SK-N-SH (cell line): ENCODE data around the gene NIPA2. TPM values are rescaled to one million over a fixed set of nuclear protein-coding genes. Genes with fewer than 3 reads are reported as not detected.

Experiments used
- CTCF ChIA-PET: fragments of 300-600, 350-600 bp; formaldehyde crosslinking; extraction: SDS; loops from one replicate; lab custom pipeline; 2021; lab: Yijun Ruan, JAX
- POLR2A ChIA-PET: fragments of 350-600 bp; sonication (Branson Sonifier 250); formaldehyde crosslinking; extraction: SDS; loops from one replicate; lab custom pipeline; 2020; ENCODE audit warnings: antibody characterized with exemption, inconsistent platforms; lab: Yijun Ruan, JAX
- DNase-seq: peaks from one replicate; pipeline ENCODE4 v3.0.0; 2012
- H2AFZ ChIP-seq: fragments of 200-600 bp; sonication (generic); 2 replicates; pipeline ENCODE4 v1.8.1; 2016; ENCODE audit warnings: antibody characterized with exemption, mild to moderate bottlenecking, low read depth
- H3F3A ChIP-seq: fragments of 200-600 bp; sonication (generic); replicated peaks from 2 replicates; pipeline ENCODE3; 2016; ENCODE audit warnings: antibody characterized with exemption, mild to moderate bottlenecking; ENCODE audit not compliant: insufficient read depth
- H3K27ac ChIP-seq, 2 experiments: fragments of 200-500 bp in 1 of 2; fragments of 200-600 bp in 1 of 2; sonication (Bioruptor generic) in 1 of 2; sonication (generic), shearing (Covaris generic) in 1 of 2; 2 replicates each; pipeline versions ENCODE4 v1.5.1 to v1.6.1; 2014 to 2016; ENCODE audit warnings: low read depth in 2 of 2, inconsistent platforms in 1 of 2, low read length in 1 of 2, mild to moderate bottlenecking in 1 of 2, mixed read lengths in 1 of 2
- H3K27me3 ChIP-seq: fragments of 200-600 bp; sonication (generic), shearing (Covaris generic); 2 replicates; pipeline ENCODE4 v1.6.1; 2016; ENCODE audit warnings: mixed run types; ENCODE audit not compliant: insufficient read depth
- H3K36me3 ChIP-seq, 2 experiments: fragments of 200-500 bp in 1 of 2; fragments of 200-600 bp in 1 of 2; sonication (Bioruptor generic) in 1 of 2; sonication (generic) in 1 of 2; replicated peaks in 1 of 2; 2 replicates each; pipeline versions ENCODE3 to v1.5.1; 2014 to 2016; ENCODE audit warnings: low read length in 1 of 2, mild to moderate bottlenecking in 1 of 2; ENCODE audit not compliant: insufficient read depth in 2 of 2, control insufficient read depth in 1 of 2
- H3K4me1 ChIP-seq, 2 experiments: fragments of 200-500 bp in 1 of 2; fragments of 200-600 bp in 1 of 2; sonication (Bioruptor generic) in 1 of 2; sonication (generic), shearing (Covaris generic) in 1 of 2; 2 replicates each; pipeline versions ENCODE4 v1.5.1 to v1.6.1; 2014 to 2016; ENCODE audit warnings: low read depth in 1 of 2, low read length in 1 of 2, mixed run types in 1 of 2; ENCODE audit not compliant: insufficient read depth in 2 of 2, control insufficient read depth in 1 of 2
- H3K4me2 ChIP-seq: fragments of 200-600 bp; sonication (generic), shearing (Covaris generic); 2 replicates; pipeline ENCODE4 v1.6.1; 2017; ENCODE audit warnings: mixed run types
- H3K4me3 ChIP-seq, 2 experiments: fragments of 200-500 bp in 1 of 2; fragments of 200-600 bp in 1 of 2; sonication (Bioruptor generic) in 1 of 2; sonication (generic), shearing (Covaris generic) in 1 of 2; 2 replicates each; pipeline versions ENCODE4 v1.5.1 to v1.8.1; 2014 to 2016; ENCODE audit warnings: low read depth in 2 of 2, inconsistent platforms in 1 of 2, low read length in 1 of 2, mild to moderate bottlenecking in 1 of 2, mixed read lengths in 1 of 2, moderate library complexity in 1 of 2
- H3K79me2 ChIP-seq: fragments of 200-600 bp; sonication (generic); 2 replicates; pipeline ENCODE4 v1.8.1; 2017; ENCODE audit warnings: mild to moderate bottlenecking; ENCODE audit not compliant: insufficient read depth
- H3K9ac ChIP-seq: fragments of 200-600 bp; sonication (generic); 2 replicates; pipeline ENCODE4 v1.6.1; 2017; ENCODE audit warnings: mixed run types
- H3K9me2 ChIP-seq: fragments of 200-600 bp; sonication (generic); 2 replicates; pipeline ENCODE4 v1.6.1; 2017; ENCODE audit warnings: mixed run types
- H3K9me3 ChIP-seq: fragments of 200-600 bp; sonication (generic); 2 replicates; pipeline ENCODE4 v1.6.1; 2017; ENCODE audit warnings: mixed run types, mild to moderate bottlenecking, moderate library complexity
- H4K20me1 ChIP-seq: fragments of 200-600 bp; sonication (generic); 2 replicates; pipeline ENCODE4 v1.6.1; 2017; ENCODE audit warnings: mild to moderate bottlenecking, mixed run types; ENCODE audit not compliant: insufficient read depth
- CHD2 ChIP-seq: fragments of 150-350 bp; IDR thresholded peaks from 2 replicates; pipeline ENCODE4 v1.6.1; 2018; ENCODE audit warnings: low read length; ENCODE audit not compliant: partially characterized antibody
- EZH2phosphoT487 ChIP-seq: fragments of 200-600 bp; sonication (generic); IDR thresholded peaks from 2 replicates; pipeline ENCODE4 v1.6.1; 2017; ENCODE audit warnings: low read depth, mixed run types, mild to moderate bottlenecking, antibody characterized with exemption, moderate library complexity, borderline replicate concordance
- FOSL2 ChIP-seq: IDR thresholded peaks from 2 replicates; pipeline ENCODE4 v1.4.0; 2012; ENCODE audit warnings: low read depth, mild to moderate bottlenecking, moderate library complexity, borderline replicate concordance
- GABPA ChIP-seq: IDR thresholded peaks from 2 replicates; pipeline ENCODE4 v1.4.0; 2012; ENCODE audit warnings: low read depth, mild to moderate bottlenecking
- JUND ChIP-seq: IDR thresholded peaks from 2 replicates; pipeline ENCODE4 v1.4.0; 2012
- MEF2A ChIP-seq: IDR thresholded peaks from 2 replicates; pipeline ENCODE4 v1.4.0; 2012; ENCODE audit warnings: low read depth, borderline replicate concordance
- NRF1 ChIP-seq: IDR thresholded peaks from 2 replicates; pipeline ENCODE4 v1.6.1; 2012; ENCODE audit warnings: low read depth, mild to moderate bottlenecking, low read length
- PBX3 ChIP-seq: IDR thresholded peaks from 2 replicates; pipeline ENCODE4; 2012
- POLR2AphosphoS5 ChIP-seq: IDR thresholded peaks from 2 replicates; pipeline ENCODE4 v1.6.1; 2012; ENCODE audit warnings: low read depth, low read length
- RCOR1 ChIP-seq: fragments of 150-350 bp; IDR thresholded peaks from 2 replicates; pipeline ENCODE4 v1.6.1; 2017; ENCODE audit warnings: antibody characterized with exemption, low read length
- RFX5 ChIP-seq: IDR thresholded peaks from 2 replicates; pipeline ENCODE4 v1.6.1; 2012; ENCODE audit warnings: mild to moderate bottlenecking, improper control_type of control experiment, low read length
- RXRA ChIP-seq: IDR thresholded peaks from 2 replicates; pipeline ENCODE4 v1.4.0; 2012; ENCODE audit warnings: low read depth, mild to moderate bottlenecking, borderline replicate concordance
- TAF1 ChIP-seq: IDR thresholded peaks from 2 replicates; pipeline ENCODE4 v1.6.1; 2012; ENCODE audit warnings: low read depth, mild to moderate bottlenecking, low read length, moderate library complexity, borderline replicate concordance
- WGBS: methylation state at CpG from one replicate; pipeline ENCODE4 v1.1.6; 2017; ENCODE audit warnings: low lambda C conversion rate; 5-methylcytosine and 5-hydroxymethylcytosine counted together
- polyA plus RNA-seq, 3 experiments: library from polyadenylated mRNA; depleted of rRNA; stranded (reverse); fragments of >200 nt; gene quantifications; 2 replicates each; pipeline ENCODE4 v1.2.3, GENCODE V29; 2012
- TF ChIP-seq, protein P1 (sequence below): IDR thresholded peaks from 2 replicates; pipeline ENCODE4 v1.4.0; 2012; ENCODE audit warnings: low read depth, borderline replicate concordance
- TF ChIP-seq, protein P2 (sequence below): fragments of 200-600 bp; sonication (generic); IDR thresholded peaks from 2 replicates; pipeline ENCODE4 v1.6.1; 2017; ENCODE audit warnings: antibody characterized with exemption, mild to moderate bottlenecking, moderate library complexity
- TF ChIP-seq, protein P3 (sequence below): IDR thresholded peaks from 2 replicates; pipeline ENCODE4 v1.6.1; 2012; ENCODE audit warnings: mild to moderate bottlenecking, low read depth, low read length, moderate library complexity

Gene NIPA2
- polyA plus RNA-seq, 1 of the 3 experiments (the other 2 are of a cell fraction) = 32.0 TPM

DNA sequence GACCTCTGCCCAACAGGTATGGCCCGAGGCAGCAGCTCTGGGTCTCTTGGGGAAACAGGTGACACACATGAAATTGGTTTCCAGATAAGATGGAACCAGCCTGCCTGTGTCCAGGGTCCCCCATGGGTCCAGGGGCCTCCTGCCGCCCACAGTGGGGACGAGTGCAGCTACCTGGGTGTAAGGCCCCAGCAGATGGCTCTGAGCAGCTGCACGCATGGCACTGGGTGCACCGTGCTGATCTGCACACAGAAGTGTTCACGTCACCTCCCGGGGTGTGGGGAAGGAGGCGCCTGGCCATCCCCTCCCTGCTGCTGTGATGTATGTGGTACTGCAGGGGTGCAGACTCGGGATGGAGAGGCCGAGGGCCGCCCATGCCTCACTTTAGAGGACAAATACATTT is 63.6 kb downstream of the NIPA2 start:
- Histone ChIP-seq H3K79me2 (no peaks in the 10 kb centered on the region), H3K4me1 (peaks cover 0 to 8% of the 10 kb centered on the region in 2 experiments; a peak in 1 of 4 replicates), H3F3A (no peaks in the 10 kb centered on the region), H3K4me3 (no peak overlapping the region), H3K36me3 (peaks cover 5 to 39% of the 10 kb centered on the region in 2 experiments), H4K20me1 (no peaks in the 10 kb centered on the region), H3K27ac (no peak overlapping the region), H3K4me2 (no peak overlapping the region), H3K9ac (no peak overlapping the region), H3K27me3 (no peaks in the 10 kb centered on the region), H2AFZ (no peak overlapping the region), H3K9me3 (no peaks in the 10 kb centered on the region), H3K9me2 (no peaks in the 10 kb centered on the region)
- DNase-seq = no peak
- CTCF ChIA-PET = no interaction called here
- 97% methylated on average over 3 of the region's 11 CpGs for WGBS
- POLR2A ChIA-PET = no interaction called here
- TF ChIP-seq PBX3 = no peak
- TF ChIP-seq, protein P1, sequence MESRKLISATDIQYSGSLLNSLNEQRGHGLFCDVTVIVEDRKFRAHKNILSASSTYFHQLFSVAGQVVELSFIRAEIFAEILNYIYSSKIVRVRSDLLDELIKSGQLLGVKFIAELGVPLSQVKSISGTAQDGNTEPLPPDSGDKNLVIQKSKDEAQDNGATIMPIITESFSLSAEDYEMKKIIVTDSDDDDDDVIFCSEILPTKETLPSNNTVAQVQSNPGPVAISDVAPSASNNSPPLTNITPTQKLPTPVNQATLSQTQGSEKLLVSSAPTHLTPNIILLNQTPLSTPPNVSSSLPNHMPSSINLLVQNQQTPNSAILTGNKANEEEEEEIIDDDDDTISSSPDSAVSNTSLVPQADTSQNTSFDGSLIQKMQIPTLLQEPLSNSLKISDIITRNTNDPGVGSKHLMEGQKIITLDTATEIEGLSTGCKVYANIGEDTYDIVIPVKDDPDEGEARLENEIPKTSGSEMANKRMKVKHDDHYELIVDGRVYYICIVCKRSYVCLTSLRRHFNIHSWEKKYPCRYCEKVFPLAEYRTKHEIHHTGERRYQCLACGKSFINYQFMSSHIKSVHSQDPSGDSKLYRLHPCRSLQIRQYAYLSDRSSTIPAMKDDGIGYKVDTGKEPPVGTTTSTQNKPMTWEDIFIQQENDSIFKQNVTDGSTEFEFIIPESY = no peak
- no peak for TF ChIP-seq RXRA
- TF ChIP-seq JUND = no peak
- no peak for TF ChIP-seq RFX5
- TF ChIP-seq TAF1 = no peak
- no peak for TF ChIP-seq EZH2phosphoT487
- TF ChIP-seq POLR2AphosphoS5 = no peak
- no peak for TF ChIP-seq FOSL2
- TF ChIP-seq, protein P2, sequence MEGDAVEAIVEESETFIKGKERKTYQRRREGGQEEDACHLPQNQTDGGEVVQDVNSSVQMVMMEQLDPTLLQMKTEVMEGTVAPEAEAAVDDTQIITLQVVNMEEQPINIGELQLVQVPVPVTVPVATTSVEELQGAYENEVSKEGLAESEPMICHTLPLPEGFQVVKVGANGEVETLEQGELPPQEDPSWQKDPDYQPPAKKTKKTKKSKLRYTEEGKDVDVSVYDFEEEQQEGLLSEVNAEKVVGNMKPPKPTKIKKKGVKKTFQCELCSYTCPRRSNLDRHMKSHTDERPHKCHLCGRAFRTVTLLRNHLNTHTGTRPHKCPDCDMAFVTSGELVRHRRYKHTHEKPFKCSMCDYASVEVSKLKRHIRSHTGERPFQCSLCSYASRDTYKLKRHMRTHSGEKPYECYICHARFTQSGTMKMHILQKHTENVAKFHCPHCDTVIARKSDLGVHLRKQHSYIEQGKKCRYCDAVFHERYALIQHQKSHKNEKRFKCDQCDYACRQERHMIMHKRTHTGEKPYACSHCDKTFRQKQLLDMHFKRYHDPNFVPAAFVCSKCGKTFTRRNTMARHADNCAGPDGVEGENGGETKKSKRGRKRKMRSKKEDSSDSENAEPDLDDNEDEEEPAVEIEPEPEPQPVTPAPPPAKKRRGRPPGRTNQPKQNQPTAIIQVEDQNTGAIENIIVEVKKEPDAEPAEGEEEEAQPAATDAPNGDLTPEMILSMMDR = no peak
- no peak for TF ChIP-seq NRF1
- no peak for TF ChIP-seq MEF2A
- TF ChIP-seq RCOR1 = no peak
- TF ChIP-seq CHD2 = no peak
- TF ChIP-seq GABPA = no peak

- Histone ChIP-seq H3K27ac (no peak overlapping the region), H3F3A (no peaks in the 10 kb centered on the region), H2AFZ (no peak overlapping the region), H3K79me2 (no peaks in the 10 kb centered on the region), H3K9me2 (no peaks in the 10 kb centered on the region), H3K4me2 (no peak overlapping the region), H3K9ac (no peak overlapping the region), H3K4me3 (no peak overlapping the region), H3K9me3 (no peaks in the 10 kb centered on the region), H3K27me3 (no peaks in the 10 kb centered on the region), H4K20me1 (no peaks in the 10 kb centered on the region), H3K36me3 (peaks cover 10 to 44% of the 10 kb centered on the region in 2 experiments), H3K4me1 (peaks cover 0 to 8% of the 10 kb centered on the region in 2 experiments; a peak in 1 of 4 replicates)
- TF ChIP-seq, protein P3, sequence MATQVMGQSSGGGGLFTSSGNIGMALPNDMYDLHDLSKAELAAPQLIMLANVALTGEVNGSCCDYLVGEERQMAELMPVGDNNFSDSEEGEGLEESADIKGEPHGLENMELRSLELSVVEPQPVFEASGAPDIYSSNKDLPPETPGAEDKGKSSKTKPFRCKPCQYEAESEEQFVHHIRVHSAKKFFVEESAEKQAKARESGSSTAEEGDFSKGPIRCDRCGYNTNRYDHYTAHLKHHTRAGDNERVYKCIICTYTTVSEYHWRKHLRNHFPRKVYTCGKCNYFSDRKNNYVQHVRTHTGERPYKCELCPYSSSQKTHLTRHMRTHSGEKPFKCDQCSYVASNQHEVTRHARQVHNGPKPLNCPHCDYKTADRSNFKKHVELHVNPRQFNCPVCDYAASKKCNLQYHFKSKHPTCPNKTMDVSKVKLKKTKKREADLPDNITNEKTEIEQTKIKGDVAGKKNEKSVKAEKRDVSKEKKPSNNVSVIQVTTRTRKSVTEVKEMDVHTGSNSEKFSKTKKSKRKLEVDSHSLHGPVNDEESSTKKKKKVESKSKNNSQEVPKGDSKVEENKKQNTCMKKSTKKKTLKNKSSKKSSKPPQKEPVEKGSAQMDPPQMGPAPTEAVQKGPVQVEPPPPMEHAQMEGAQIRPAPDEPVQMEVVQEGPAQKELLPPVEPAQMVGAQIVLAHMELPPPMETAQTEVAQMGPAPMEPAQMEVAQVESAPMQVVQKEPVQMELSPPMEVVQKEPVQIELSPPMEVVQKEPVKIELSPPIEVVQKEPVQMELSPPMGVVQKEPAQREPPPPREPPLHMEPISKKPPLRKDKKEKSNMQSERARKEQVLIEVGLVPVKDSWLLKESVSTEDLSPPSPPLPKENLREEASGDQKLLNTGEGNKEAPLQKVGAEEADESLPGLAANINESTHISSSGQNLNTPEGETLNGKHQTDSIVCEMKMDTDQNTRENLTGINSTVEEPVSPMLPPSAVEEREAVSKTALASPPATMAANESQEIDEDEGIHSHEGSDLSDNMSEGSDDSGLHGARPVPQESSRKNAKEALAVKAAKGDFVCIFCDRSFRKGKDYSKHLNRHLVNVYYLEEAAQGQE = no peak
- no peak for TF ChIP-seq GABPA
- CTCF ChIA-PET = no interaction called here
- POLR2A ChIA-PET = no interaction called here
- DNase-seq = no peak
- over 99% methylated on average over 7 of the region's 12 CpGs for WGBS
Measured at GRCh38 chr15:22902578-22902977, 64.1 kb downstream of the NIPA2 start.
